Measurements from ENCODE around the gene B4GALT3.

B4GALT3 gene

DNA sequence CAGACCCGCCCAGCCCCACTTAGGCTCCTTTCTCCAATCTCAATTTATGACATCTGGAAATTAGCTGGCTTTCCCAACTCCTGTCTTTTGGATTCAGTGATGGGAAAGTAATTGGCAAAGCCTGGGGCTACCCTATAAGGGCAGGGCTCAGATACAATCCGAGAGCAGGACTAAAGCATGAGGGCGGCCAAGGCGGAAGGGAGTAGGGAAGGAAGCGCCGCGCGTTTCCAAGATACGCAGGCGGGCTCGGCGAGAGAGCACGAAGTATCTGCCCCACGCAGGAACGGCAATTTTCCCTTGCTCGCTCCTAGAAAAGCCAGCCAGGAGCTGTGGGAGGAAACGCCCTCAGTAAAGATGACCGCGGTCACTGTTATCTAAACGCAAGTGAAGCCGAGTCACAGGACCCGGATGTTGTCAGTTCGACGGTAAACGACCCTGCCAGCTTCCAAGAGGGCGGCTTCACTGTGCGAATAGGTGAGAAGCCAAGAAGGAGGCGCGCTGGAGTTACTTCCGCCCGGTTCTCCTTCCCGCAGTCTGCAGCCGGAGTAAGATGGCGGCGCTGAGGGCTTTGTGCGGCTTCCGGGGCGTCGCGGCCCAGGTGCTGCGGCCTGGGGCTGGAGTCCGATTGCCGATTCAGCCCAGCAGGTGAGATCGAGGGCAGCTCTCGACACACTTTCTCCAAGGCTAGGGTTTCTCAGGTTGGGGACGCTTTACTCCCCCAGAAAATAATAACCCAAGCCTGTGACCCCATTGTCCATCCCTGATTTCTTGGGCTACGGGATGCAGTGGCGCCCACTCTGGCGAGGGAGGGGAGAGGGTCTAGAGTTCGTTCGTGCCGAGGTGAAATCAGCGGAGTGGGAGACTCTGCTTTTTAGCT lies 24.8 kb upstream of the B4GALT3 start, which contains the start of gene NDUFS2:
NDUFS2 (plus strand) TSS at position 532 of the 877 bp plus-strand sequence; CDS start at position 551, 19 bp downstream.
- DNase-seq = peak; percentile 96

- DNase-seq = no peak
Observed at GRCh38 chr1:161200992-161201835, 23.9 kb upstream of the B4GALT3 start.

DNA sequence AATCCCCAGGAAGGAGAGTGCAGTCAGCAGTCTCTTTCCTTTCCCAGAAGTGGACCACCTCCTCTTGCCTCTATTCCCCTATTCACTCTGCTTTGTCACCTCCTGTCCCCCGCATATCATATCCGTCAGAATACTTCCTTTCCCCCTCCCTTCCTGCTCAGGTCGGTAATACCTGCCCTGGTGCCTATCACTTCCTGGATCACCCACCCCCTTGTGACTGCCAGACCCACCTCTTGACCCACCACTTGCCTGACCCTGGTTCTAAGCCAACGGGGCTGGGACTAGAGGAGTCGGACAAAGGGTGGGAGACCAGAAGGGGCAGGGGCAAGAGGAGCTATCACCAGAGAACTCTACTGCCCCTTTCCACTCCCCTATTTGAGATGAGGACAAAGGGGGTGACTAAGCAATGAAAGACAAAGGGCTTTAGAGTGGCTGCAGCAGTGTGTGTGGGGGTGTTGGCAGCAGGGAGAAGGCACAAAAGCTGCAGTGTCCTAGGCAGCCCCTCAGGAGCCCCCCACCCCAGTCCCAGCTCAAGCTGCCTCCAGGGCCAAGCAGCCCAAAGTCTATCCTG lies 23.2 kb upstream of the B4GALT3 start:
- DNase-seq = peak; percentile 37

DNA sequence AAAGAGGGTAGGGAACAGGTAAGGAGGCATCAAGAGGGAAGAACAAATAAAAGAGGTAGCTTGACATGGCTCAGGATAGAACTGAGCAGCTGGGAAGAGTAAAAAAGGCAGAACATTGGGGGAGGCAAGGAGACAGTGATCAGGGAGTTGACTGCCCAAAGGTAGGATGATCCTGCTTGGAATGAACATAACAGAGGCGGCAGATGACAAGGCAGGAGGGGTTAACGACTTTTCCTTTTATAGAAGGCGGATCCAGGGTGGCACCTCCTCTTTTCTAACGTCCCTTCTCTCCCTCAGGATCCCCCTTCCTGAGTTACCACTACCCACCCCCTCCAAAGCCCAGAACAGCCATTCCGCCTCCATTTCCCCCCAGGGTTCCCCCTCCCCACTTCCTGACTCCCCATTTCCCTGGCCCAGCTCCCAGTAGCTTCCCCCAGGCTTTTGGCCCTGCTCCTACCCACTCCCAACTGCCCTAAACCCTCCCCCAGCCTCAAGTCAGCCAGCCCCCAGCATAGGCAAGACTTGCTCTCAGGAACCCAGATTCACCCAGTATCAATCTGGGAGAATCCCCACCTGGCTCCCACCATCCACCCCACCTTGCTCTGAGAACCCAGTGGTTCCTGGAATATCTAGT lies 22.3 kb upstream of the B4GALT3 start:
- no peak for DNase-seq

GRCh38 chr1:161198897-161199431 lies 21.7 kb upstream of the B4GALT3 start, which contains the start of gene ADAMTS4:
Gene ADAMTS4, minus strand, starts transcription at chr1:161199054. Its CDS starts 427 bp downstream, at chr1:161198627.
- no peak for DNase-seq

DNA sequence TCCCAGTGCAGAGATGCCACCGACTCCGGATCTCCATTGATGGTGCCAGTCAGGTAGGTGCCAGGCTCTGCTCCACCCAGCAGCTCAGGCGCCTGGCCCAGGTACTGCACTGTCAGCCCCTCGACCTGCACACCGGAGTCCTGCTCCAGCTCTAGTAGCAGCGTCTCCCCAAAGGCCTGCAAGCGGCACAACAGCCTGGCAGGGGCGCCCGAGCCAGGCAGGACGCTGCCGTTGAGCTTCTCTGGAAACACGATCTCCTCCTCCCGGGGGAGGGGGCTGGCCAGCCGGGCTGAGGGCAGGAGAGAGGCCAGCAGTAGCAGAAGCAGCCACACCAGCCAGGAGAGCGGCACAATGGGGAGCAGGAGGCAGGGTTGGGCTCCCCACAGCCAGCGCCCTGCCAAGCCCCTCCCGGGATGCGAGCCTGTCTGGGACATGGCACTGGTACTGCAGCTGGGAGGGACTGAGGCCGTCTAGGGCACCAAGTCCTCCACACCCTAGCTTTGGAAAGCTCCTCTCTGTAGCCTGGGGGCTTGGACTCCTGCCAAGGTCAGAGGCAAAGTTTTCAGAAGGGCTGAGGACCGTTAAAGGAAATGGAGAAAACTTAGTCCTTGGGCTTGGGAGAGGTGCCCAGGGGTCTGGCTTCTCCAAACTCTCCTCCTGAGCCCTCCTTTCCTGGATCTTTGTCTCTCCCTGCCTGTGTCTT lies 21.0 kb upstream of the B4GALT3 start:
- no peak for DNase-seq

- no peak for DNase-seq
Observed at GRCh38 chr1:161197560-161198193, 20.4 kb upstream of the B4GALT3 start.

DNA sequence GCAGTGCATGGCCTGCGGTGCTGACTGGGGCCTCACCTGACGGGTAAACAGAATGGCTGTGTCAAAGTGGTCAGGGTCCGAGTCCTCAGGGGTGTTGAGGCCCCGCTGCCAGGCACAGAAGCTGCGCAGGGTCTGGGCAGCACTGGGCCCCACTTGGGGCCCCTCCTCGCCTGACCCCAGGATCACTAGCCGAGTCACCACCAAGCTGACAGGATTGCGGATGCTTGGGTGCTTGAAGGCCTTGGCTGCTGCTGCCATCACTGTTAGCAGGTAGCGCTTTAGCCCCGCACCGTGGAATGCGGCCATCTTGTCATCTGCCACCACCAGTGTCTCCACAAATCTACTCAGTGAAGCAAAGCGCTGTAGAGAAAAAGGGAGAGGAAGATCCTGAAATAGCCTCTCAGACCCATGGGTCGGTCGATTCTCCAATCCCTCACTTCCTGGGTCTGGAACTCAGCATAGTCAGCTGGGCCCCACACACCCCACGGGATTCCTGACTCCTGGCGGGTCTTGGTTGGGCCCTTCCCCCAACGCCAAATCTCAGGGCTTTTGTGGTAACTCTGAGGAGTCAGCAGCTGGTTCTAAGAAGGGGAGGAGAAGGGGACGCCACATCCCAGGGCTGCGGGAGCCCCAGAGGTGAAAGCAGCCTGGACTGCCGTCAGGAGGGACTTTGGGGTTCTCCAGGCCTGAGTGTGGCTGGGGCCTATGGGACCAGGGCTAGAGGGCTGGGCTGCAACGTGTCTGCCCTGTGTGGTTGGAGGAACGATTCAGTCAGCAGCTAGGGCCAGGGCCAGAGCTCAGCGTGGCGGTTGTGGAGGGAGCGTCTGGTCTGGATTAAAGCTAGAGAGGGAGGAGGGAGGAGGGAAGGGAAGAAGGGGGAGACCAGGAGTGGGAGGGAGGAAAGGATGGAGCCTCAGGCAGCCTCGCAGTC lies 19.5 kb upstream of the B4GALT3 start:
- DNase-seq = no peak

- no peak for DNase-seq
Observed at GRCh38 chr1:161196111-161196510, 18.8 kb upstream of the B4GALT3 start.

GRCh38 chr1:161195171-161195570 lies 17.9 kb upstream of the B4GALT3 start:
- no peak for DNase-seq

DNA sequence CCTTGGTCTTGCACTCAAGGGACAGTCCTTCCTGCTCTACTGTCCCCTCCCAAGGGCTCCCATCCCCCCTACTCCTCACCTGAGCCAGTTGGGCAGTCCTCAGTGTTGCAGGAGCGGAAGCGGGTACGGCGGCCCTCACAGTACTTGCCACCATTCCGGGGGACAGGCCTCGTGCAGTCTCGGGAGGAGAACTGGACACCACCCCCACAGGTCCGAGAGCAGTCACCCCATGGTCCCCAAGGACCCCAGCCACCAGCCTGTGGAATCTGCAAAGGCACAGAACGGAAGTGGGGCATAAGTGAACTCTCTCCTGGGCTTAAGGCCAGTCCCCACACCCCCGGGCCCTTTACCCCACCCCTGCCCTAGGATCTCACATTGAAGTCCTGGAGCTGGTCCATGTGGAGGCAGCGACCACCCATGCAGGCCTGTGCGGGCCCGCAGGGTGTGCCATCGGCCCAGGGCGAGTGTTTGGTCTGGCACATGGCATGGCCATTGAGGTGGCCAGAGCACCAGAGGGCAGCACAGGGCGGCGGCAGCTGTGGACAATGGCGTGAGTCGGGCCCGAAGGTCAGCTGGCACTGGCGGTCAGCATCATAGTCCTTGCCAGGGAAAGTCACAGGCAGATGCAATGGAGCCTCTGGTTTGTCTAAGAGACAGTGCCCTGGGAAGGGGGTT lies 16.4 kb upstream of the B4GALT3 start:
- no peak for DNase-seq

DNA sequence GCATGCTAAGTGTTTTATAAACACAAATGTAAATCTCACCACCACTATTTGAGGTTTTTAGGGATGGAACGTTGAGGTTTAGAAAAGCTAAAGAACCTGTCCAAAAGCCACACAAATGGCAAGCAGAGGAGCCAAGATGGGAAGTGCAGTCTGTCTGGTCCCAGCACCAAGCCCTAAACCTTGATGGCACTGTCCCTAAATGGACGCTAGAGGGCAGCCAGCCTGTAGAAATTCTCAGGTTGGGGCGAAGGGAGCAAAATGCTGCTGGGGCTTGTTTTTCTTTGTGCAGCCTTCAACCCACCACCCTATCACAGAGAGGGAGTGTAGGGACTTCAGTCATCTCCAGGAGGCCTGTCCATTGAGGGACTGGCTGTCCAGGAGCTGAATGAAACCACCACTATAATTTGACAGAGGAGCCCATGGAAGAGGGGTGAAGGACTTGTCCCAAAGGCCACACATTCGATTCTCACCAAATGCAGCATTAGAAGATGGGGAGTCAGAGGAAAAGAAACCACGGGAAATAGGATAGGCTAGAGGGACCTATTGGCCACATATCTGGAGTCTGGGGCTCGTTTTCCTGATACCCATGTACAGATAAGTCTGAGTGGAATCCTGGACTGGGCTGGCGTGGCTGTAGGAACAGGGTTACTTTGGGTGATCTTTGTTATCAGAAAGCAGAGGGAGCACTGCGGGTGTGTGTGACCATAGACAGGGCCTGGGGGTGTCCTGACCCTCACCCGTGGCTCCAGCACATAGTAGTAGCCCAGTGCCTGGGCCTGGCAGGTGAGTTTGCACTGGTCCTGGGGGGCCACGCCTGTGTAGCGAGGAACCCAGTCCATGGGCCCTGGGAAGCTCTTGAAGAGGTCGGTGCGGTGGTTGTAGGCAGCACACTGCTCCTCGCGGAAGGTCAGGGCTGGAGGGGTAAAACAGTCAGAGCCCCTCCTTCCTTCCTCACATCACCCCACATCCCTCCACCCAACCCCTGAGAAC lies 15.5 kb upstream of the B4GALT3 start:
- peak; percentile 78 for DNase-seq

GRCh38 chr1:161191971-161192370 lies 14.7 kb upstream of the B4GALT3 start:
- DNase-seq = no peak

DNA sequence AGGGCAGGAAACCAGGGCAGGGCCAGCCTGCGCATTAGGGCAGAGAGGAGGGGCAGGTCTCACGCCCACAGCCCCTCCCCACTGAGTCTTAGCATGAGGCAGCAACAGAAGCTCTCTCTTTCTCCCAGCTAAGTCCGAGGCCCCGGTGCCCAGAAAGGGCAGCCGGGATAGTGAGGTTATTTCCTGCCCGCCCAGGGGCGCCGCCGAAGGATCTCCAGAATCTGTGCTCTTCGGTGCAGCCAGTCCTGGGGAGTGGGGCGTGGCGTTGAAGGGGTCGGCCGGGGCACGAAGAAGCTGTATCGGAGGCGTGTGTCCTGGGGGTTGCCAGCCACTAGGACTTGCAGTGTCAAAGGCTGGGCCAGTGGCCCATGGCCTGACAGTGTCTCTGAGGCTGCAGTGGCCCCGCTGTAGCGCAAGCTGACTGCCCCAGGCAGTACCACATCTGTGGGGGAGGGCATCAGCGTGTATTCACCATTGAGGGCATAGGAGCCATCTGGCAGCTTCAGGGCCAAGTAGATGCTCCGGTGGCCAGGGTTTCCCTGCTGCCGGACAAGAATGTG lies 13.7 kb upstream of the B4GALT3 start:
- no peak for DNase-seq

DNA sequence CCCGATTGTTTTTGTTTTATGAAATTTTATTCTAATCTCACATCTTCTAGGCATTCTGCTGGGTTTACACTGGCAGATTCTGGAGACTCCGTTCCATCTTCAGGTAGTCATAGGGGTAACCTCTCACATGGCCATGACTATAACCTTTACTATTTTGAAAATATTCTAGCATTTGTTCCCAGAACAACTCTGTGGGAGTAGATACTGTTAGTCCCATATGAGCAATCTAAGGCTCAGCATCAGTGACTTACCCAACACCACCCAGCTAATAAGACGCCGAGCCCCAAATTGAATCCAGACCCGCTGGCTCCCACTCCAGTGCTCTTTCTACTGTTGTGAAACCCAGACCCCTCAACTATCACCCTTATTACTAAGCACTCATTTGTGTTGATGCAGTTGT lies 11.7 kb upstream of the B4GALT3 start:
- DNase-seq = no peak

GRCh38 chr1:161188381-161188780 lies 11.1 kb upstream of the B4GALT3 start:
- no peak for DNase-seq

DNA sequence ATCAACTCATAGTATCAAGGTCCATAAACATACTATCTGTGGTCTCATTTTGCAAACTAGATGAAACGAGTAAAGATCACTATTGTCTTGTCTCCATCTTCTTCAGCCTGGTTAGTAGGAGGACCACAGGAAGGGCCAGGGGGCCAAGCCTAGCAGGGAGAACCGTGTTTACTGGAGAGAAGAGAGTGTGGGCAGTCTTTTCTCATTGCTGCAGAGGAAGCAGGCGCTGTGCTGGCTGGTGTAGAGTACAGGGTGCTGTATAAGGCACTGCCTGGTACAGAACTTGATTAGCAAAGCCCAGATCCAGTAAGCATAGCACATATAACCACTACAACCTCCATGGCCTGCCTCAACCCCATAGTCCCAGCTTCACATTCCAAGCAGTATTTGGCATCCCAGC lies 10.0 kb upstream of the B4GALT3 start:
- peak; percentile 31 for DNase-seq
